Esophagus squamous epithelium (tissue), 4 donors: ENCODE measurements around the gene FAM131C.

Experiments used
- POLR2A ChIP-seq, 4 donors: fragments of 450-650 bp; IDR thresholded peaks; one replicate each; pipeline ENCODE4 v1.6.1; 2017; ENCODE audit warnings: antibody characterized with exemption in 4 of 4, mild to moderate bottlenecking in 4 of 4, moderate library complexity in 3 of 4
- TF ChIP-seq, protein P1 (sequence below), 6 experiments: fragments of 450-650 bp in 4 of 6; fragments of 200-600 bp in 2 of 6; sonication (generic) in 2 of 6; IDR thresholded peaks; one replicate each; pipeline ENCODE4 v1.5.1; 2016 to 2019; ENCODE audit warnings: antibody characterized with exemption in 6 of 6, mild to moderate bottlenecking in 4 of 6, moderate library complexity in 4 of 6

DNA sequence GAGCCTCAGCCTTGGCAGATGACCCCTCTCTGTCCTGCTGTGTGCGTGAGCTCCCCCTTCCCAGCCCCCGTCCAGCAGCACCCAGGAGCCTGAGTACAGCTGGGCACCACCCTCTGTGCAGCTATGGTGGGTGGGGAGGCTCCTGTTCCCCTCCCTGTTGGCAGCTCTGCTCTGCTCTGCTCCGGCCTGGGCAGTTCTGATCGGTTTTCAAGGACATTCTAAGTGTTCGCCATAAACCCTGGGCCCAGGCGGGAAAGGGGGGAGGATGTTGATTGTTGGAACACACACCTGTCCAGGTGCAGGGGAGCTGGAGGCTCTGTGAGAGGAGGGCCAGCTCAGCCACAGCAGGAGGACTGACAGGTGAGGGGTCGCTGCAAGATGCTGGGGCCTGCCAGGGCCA is 29.9 kb downstream of the FAM131C start, which contains the start of gene CLCNKB:
- TF ChIP-seq, protein P1, sequence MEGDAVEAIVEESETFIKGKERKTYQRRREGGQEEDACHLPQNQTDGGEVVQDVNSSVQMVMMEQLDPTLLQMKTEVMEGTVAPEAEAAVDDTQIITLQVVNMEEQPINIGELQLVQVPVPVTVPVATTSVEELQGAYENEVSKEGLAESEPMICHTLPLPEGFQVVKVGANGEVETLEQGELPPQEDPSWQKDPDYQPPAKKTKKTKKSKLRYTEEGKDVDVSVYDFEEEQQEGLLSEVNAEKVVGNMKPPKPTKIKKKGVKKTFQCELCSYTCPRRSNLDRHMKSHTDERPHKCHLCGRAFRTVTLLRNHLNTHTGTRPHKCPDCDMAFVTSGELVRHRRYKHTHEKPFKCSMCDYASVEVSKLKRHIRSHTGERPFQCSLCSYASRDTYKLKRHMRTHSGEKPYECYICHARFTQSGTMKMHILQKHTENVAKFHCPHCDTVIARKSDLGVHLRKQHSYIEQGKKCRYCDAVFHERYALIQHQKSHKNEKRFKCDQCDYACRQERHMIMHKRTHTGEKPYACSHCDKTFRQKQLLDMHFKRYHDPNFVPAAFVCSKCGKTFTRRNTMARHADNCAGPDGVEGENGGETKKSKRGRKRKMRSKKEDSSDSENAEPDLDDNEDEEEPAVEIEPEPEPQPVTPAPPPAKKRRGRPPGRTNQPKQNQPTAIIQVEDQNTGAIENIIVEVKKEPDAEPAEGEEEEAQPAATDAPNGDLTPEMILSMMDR (IDR thresholded peaks at IDR 0.05): no peak
- TF ChIP-seq POLR2A (IDR thresholded peaks at IDR 0.05): no peak
